Activated T-cell treated with anti-CD3 and anti-CD28 coated beads for 24 hours (primary cell): Measurements from ENCODE around the gene CASP8.
A peak's percentile ranks its signal among the peaks of the same experiment; 100 is the strongest.

Experiments
- DNase-seq: peaks from one replicate; pipeline ENCODE4 v3.0.0-alpha.2; 2020; ENCODE audit warnings: low read depth

The CASP8 gene

DNA sequence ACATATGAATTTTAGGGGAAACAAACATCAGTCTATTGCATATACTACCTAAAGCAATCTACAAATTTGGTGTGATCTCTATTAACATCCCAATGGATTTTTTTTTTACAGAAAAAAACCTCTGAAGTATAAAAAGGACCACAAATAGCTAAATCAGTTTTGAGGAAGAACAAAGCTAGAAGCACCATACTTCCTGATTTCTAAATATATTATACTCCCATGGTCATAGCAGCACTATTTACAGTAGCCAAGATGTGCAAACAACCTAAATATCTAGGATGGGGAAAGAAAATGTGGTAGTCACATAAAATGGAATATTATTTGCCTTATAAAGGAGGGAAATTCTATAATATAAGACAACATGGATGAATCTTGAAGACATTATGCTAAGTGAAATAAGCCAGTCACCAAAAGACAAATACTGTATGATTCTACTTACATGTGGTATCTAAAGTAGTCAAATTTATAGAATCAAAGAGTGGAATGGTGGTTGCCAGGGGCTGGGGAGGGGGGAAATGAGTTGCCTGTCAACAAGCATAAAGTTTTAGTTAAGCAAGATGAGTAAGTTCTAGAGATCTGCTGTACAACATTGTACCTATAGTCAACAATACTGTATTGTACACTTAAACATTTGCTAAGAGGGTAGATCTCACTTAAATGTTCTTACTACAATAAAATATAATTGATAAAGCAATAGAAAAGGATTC, 17.6 kb upstream of the CASP8 start:
- no peak for DNase-seq

DNA sequence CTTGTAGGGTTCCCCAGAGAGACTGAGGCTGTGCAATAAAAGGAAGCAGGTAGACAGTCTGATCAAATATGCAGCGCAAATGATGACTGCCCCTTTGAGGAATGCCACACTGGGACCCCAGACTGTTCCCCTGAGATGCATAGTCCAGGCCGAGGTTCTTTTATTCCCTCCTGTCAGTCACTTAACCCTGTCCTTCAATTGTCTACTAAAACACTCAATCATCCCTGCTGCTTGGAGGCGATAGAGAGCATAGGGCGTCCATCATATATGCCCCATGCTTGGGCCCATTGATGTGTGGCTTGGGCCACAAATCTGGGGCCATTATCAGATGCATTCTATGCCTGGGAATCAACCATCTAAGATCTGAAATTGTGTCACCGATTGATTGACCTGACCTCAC, 15.5 kb upstream of the CASP8 start:
- DNase-seq, result no peak

DNA sequence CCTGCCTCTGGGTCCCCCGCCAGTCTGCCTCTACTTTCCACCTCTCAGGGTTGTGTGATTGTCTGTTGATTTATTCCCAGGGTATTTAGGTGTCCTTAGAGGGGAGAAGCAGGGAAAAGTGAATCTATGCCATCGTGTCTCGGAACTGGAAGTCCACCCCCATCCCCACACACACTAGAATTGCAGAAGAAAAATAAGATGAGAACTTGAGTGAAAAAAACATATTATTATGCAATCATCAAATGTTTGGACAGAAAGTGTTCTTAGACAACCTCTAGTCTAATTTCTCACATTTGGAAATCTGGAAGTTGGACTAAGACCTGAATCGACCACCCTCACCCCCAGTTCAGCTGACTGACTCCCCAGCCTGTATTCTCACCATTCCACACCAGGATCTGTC, 14.1 kb upstream of the CASP8 start:
- no peak for DNase-seq

DNA sequence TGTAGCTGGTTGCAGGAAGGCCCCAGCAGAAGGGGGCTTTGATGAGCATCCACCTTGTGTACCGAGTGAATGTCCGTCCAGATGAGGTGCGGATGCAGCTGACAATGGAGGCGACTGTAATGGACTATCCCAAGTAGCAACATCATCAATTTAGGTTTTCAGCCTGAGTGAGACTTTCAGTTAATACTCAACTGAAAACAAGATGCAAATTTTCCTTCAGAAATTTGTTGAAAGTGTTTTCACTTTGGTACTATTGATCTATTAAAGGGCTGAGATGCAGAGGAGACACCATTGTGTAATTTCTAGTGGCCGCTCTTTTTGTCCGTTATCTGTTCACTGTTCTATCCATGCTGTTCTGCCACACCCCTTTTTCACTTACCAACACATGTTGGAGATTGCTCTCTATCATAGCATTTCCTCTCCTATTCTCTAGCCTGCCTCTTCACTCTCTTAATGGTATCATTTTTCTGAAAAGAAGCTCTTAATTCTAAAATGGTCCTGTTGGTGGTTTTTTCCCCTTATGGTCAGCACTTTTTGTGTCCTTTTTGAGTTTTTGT, 12.0 kb upstream of the CASP8 start:
- DNase-seq, result no peak

DNA sequence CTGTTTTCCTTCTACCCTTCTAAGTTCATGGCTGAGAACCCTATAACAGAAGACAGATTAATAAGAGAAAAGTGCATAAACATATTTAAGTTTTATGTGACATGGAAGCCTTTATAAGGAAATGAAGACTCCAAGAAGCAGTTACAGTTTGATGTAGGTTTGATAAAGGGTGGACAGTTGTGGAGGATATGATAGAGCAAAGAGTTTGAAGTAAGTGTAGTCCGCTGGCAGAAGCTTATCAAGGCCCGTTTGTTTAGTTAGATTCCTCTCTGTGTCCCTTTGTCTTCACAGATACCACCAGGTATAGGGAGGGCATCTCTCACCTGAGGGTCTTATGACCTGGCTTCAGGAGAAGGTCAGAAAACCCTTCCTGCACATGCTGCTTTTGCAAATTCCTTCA, 10.4 kb upstream of the CASP8 start:
- DNase-seq, result no peak

DNA sequence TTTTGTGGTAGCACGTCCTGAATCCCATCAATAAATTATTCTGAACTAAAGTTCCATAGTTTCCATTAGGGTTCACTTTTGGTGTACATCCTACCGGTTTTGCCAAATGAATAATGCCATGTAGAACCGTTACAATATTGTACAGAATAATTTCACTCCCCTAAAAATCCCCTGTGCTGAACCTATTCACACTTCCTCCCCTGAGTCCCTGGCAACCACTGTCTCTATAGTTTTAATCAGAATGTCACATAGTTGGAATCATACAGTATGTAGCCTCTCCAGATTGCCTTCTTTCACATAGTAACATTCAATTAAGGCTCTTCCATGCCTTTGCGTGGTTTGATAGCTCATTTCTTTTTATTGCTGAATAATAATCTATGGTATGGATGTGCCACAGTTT, 9.6 kb upstream of the CASP8 start:
- DNase-seq, result no peak

DNA sequence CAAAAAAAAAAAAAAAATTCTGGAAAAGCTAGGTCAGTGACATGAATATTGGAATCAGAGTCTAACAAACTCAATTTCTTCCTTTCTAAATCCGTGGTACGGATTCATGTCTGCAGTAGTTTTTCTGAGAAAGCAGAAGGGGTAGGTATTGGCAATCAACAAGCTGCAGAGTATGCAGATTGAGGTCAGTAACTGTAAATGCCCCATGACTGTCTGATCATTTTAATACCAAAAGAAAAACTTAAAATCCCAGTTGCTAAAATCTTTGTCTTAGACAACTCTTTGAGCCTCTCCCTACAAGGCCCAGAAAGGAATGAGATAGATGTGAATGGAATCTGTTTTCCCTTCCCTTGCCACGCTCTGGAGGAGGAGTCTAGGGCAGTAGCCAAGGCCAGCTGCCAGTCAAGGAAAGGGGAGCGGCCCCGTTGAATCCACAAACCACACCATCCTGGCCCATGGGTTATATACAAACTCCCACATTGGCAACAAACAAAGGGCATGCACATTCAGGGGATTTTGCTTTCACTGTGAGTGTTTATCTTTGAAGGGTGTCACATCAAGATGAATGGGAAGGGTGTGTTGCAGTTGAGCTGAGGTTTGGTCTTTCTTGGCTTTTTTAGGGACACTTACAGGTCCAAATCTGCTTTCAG, 6.1 kb upstream of the CASP8 start:
- DNase-seq, result no peak

DNA sequence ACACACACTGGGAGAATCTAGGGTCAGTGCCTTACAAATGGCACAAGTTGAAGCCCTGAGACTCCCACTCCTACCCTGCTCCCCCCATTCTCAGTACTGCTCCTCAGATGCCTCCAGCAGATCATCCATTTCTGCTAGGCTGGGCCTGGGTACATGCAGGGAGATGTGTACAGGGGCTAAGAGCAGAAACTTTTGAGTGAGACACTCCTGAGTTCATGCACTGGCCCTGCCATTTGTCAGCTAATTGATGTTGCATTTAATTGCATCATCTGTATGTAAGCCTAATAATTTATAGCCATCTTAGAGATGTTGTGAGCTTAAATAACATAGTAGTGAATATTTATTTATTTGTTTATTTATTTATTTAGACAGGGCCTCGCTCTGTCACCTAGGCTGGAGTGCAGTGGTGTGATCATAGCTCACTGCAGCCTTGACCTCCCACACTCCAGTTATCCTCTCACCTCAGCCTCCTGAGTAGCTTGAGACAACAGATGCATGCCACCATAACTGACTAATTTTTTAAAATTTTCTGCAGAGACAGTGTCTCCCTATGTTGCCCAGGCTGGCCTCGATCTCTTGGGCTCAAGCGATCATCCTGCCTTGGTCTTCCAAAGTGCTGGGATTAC, 4.8 kb upstream of the CASP8 start:
- no peak for DNase-seq

DNA sequence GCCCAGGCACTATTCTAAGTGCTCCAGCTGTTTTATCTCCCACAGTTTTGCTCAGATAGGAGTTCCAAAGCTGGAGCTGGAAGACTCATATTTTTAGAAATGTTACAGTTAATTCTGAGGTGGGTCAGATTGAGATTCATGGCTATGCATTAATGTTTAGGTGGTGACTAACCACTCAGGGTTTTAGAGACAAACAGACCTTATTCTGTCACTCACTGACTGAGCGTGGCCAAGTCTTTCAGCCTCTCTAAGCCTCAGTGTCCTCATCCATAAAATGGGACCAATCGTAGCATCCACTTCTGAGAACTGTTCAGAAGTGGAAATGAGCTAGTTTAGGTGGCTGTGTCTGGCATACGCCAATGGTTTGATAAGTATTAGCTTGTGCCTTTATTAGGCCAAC, 4.3 kb upstream of the CASP8 start:
- no peak for DNase-seq

DNA sequence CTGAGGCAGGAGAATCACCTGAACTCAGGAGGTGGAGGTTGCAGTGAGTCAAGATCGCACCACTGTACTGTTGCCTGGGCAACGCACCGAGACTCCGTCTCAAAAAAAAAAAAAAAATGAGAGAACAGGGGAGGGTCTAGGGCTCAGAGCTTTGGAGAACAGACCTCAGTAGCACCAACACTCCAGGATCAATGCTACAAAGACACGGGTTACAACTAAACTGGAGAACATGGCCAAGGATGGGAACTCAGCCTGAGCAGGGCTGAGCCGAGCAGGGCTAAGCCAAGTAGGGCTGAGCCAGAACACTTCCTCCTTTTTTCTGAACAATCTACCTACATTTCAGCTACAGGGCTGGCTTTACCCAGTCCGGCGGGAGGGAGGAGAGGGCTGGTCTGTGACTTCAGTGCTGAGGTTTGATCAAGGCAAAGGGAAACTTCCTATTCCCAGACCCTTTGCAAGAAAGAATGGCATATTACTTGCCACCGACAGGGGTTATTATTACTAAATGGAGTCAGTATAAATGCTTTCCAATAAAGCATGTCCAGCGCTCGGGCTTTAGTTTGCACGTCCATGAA, 2.9 kb upstream of the CASP8 start:
- no peak for DNase-seq

DNA sequence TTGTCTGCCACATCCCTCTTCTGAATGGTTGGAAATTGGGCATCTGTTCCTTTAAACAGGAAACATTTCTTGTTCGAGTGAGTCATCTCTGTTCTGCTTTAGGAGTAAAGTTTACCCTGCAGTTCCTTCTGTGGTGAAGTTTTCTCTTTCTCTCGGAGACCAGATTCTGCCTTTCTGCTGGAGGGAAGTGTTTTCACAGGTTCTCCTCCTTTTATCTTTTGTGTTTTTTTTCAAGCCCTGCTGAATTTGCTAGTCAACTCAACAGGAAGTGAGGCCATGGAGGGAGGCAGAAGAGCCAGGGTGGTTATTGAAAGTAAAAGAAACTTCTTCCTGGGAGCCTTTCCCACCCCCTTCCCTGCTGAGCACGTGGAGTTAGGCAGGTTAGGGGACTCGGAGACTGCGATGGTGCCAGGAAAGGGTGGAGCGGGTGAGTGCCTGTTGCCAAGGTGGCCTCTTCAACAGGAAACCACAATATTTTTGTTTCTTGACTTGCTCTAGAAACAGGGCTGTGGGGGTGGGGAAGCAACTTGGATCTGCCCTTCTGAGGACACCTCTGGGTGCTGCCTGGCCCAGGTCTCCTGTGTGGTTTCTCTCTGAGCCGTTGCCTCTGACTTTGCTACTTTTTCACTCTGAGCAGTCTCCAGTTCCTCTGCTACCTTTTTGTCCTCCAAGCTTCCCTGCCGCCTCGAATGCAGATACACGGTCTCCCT, 2.2 kb upstream of the CASP8 start:
- peak; percentile 81 for DNase-seq

DNA sequence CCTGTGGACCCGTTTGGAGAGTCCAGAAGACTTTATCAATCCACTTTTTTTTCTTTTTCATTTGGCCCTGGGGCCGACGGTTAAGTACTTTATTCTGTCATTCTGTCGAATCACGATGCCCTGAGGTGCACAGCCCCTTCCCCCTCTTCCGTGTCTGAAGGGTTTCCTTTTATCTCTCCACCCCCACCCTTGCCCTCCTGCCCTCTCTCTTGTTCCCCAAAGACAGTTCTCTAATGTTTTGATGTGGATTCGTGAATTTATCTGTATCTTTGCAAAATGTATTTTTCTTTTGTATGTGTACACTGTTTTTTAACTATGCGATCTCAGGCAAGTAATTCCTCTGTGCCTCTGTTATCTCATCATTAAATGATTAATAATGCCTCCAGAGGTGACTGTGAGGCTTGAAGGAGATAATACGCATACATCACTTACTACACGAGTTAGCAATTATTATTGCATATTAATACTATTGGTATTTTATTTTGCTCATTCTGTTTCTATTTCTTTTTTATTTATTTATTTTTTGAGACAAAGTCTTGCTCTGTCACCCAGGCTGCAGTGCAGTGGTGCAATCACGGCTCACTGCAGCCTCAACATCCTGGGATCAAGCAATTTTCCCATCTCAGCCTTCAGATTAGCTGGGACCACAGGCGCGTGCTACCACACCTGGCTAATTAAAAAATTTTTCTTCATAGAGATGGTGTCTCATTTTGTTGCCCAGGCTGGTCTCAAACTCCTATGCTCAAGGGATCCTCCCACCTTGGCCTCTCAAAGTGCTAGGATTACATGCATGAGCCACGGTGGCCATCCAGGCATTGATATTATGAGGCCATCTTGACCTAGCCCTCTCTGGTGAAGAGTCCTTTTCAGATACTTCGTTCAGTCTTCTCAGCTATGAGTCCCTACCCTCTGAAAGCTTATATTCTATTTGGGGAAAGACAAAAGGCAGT, 1.4 kb upstream of the CASP8 start:
- DNase-seq, result no peak

DNA sequence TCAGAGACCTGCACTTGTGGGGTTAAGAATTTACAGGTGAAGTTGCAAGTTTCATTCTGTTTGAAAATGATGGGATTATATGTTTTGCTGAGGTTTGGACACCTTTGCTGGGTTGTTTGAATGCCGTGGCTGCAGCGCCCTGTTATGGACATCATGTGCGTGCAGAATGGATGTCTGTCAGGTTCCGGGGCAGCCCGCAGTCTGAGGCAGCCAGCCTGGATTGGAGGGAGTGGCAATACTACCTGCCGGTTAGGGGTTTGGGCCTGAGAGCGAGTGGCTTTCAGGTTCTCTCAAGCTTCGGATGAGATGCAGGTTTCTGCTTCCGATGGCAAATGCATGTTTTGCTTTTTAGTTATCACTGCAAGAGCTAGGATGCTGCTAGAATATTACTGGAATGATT, 1.1 kb downstream of the CASP8 start:
- no peak for DNase-seq

DNA sequence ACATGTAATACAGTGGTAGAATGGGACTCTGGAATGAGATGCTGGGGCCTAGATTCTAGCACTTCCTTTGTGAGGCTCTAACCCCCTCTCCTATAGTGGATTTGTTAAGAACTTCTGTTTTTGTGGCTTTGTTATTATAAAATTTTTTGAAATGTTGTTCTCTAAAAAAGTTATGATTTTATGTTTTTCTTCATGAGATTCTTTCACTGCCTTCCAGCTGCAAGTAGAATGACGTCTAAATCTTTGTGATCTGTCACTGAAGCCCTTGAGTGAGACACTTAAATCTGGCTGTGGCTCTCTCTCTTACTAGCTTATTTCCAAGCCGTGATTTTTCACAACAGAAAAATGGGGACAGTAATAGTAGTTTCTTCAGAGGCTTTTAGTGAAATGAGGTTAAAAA, 1.6 kb downstream of the CASP8 start:
- DNase-seq, result no peak

DNA sequence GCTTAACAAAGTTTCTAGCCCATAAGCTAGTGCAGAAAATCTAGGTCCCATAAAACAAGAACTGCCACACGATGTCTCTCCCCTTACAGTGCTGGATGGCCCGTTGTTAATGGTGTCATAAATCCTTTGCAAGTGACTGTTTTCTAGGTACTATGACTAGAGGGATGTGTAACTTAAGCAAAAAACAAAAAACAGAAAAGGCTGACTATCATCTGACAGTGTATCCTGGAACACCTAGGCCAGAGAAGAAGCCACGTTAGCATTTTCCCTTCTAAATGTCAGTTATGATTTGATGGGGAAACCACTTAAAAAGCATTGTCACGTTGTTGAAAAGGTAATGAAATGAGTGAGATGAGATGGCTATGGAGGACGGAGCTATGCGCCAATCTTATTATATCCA, 2.4 kb downstream of the CASP8 start:
- no peak for DNase-seq

DNA sequence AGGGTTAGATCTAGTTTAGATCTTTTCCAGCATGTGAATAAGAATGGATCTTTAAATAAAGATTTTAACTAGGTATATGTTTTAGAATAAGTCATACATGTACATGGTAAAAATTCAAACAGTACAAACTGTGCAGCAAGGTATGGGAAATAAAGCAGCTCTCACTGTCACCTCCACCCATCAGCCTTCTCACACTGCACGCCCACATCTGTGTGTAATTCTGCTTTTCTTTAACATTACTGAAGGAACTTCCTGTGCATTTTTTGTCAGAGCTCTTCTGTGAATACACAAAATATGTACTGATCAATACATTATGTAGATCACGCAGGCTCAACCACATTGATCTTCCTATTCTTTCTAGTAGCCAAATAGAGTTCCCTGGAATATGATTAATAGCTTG, 3.4 kb downstream of the CASP8 start:
- DNase-seq, result no peak

DNA sequence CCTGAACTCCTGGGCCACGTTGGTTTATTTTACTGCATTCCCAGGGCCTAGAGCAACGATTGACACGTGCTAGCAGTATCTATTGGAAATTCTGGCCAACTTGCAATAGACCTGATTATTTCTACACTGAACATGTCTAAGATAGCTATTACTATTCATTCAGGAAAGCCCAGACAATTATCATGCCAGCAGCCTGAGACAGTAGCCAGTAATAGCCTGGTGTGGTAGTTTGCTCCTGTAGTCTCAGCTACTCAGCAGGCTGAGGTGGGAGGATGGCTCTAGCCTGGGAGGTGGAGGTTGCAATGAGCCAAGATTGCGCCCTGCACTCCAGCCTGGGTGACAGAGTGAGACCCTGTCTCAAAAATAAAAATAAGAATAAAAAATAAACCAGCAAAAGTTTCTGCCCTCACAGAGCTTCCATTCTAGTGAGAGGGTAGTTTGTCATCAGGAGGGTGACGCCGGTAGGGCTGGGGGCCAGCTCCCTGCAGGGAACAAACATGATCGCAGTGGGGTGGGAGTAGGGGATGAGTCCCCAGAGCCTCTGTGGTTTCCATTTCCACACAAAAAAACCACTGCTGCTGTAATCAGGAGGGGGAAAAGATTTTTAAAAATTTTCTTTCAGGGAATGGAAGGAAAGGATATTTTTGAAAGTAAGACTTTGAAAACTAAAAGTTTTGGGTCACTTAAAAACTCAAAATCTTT, 4.3 kb downstream of the CASP8 start:
- no peak for DNase-seq

DNA sequence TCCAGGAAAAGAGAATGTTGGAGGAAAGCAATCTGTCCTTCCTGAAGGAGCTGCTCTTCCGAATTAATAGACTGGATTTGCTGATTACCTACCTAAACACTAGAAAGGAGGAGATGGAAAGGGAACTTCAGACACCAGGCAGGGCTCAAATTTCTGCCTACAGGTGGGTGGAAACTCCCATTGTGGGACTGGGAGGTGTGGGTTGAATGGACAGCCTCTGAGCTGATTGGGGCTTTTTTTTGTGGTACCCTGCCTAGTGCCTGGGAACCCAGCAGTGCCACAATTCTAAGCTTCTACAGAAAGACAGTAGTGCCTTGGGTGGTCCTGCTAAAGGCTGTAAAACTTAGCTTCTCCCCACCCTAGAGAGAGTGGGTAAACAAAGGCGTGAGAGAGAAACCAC, 6.3 kb downstream of the CASP8 start:
- no peak for DNase-seq

DNA sequence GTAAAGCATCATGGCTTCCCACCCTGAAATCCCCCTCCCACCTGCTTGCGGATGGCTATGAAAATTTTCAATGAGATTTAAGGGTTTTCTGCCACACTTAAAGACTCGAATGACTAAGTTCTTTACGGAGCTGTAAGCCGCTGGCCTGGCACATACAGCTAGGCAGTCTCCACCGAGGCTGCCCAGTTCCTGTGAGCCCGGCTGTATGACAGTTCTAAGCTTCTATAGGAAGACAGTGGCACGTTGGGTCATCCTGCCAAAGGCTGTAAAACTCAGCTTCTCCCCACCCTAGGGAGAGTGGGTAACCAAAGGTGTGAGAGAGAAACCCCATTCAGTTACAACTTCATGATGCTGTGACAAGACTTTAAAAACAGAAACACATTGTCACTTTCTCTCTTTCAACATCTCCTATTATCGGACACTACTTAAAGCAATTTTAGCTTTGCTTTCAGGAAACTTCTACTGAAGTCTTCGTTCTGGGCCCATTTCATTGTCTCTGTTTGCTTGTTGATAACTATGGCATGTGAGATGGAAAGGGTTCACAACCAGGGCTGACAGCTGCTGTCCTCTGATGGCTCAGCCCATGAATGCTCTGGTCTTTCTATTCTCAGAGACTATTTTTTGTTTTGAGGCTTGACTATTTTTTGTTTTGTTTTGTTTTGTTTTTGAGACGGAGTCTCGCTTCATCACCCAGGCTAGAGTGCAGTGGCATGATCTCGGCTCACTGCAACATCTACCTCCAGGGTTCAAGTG, 7.1 kb downstream of the CASP8 start:
- DNase-seq, result no peak

DNA sequence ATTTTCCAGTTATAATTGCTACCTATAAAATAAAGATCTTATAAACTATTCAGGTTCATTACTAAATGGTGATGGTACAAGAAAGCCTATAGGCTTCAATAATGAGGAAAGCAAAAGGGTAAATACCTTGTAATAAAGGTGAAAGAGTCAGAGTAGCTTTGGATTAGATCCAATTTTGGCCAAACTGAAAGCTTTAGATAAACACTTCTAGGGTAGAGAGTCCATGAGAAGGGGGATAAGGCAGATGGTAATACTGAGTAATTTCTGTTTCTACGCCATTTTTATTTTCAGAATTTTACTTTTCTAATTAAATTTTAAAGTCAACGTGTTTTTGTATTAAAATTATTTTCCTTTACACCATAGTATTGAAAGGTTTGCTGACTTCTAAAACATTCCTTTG, 9.4 kb downstream of the CASP8 start:
- no peak for DNase-seq
